ENCODE measurements around the gene ZNF561. TPM values are rescaled to one million over a fixed set of nuclear protein-coding genes. Genes with fewer than 3 reads are reported as not detected.

Gene ZNF561
- total and polyA plus RNA-seq, 2 donors: 26.5 to 32.4 TPM

- Histone ChIP-seq H3K4me3 (ENCODE audit: low read length in 2 of 2) (no peak overlapping the region), H3K36me3 (ENCODE audit: control insufficient read depth in 2 of 2, insufficient read depth in 2 of 2, low read length in 1 of 2) (peaks cover 4 to 18% of the 10 kb centered on the region in 2 donors), H3K27ac (ENCODE audit: low read depth in 1 of 2, low read length in 1 of 2) (no peak overlapping the region), H3K4me1 (ENCODE audit: control insufficient read depth in 2 of 2, insufficient read depth in 2 of 2, low read length in 2 of 2) (no peaks in the 10 kb centered on the region), H3K9me3 (ENCODE audit: control insufficient read depth in 2 of 2, insufficient read depth in 1 of 2, low read length in 1 of 2) (no peaks in the 10 kb centered on the region), H3K27me3 (ENCODE audit: control insufficient read depth in 2 of 2, insufficient read depth in 1 of 2, low read length in 1 of 2) (no peaks in the 10 kb centered on the region)
- WGBS: 97% methylated on average over 4 of the region's 4 CpGs
- DNase-seq (ENCODE audit: low read depth in 6 of 9, low spot score in 9 of 9): no peak
These were observed 23.4 kb upstream of the ZNF561 start for GRCh38 chr19:9644472-9644871.

DNA sequence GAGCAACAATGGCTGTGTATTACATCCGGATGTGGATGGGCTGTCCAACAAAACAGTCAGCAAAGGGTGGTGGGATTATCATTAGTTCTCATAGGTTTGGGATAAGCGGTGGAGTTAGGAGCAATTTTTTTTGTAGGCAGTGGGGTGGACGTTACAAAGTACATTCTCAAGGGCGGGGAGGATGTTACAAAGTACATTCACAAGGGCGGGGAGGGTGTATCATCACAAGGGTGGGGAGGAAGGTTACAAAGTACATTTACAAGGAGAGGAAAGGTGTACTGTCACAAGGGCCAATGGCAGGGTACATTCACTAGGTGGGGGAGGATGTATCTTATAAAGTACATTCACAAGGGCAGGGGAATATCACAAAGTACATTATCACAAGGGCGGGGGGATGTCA is 20.8 kb upstream of the ZNF561 start:
- no peaks in the 10 kb centered on the region for H3K9me3 ChIP-seq (ENCODE audit: control insufficient read depth in 2 of 2, insufficient read depth in 1 of 2, low read length in 1 of 2)
- no peak overlapping the region for H3K4me3 ChIP-seq (ENCODE audit: low read length in 2 of 2)
- H3K4me1 ChIP-seq (ENCODE audit: control insufficient read depth in 2 of 2, insufficient read depth in 2 of 2, low read length in 2 of 2): no peaks in the 10 kb centered on the region
- H3K36me3 ChIP-seq (ENCODE audit: control insufficient read depth in 2 of 2, insufficient read depth in 2 of 2, low read length in 1 of 2): peaks cover 9 to 13% of the 10 kb centered on the region in 2 donors
- H3K27me3 ChIP-seq (ENCODE audit: control insufficient read depth in 2 of 2, insufficient read depth in 1 of 2, low read length in 1 of 2): no peaks in the 10 kb centered on the region
- no peak overlapping the region for H3K27ac ChIP-seq (ENCODE audit: low read depth in 1 of 2, low read length in 1 of 2)
- 98% methylated on average over 6 of the region's 6 CpGs for WGBS
- DNase-seq (ENCODE audit: low read depth in 6 of 9, low spot score in 9 of 9): no peak

DNA sequence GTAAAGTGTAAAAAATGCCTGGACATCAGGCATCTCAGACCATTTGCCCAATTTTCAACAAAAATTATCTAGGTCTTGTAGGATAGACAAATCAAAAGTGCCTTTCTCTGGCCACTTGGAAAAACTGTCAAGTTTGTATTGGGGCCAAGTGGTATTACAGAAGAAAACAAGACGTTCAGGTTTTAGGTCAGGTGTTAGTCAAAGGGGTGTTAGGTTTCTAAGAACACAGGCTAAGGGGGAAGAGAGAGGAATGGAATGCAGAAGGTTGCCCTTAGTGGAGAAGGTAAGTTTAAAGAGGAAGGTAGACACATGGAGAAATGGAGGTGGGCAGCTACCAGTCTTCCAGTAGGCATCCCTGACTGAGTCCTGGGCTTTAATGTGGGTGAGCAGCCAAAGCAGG is 19.9 kb upstream of the ZNF561 start:
- Histone ChIP-seq H3K36me3 (ENCODE audit: control insufficient read depth in 2 of 2, insufficient read depth in 2 of 2, low read length in 1 of 2) (peaks cover 9 to 16% of the 10 kb centered on the region in 2 donors), H3K4me3 (ENCODE audit: low read length in 2 of 2) (no peak overlapping the region), H3K4me1 (ENCODE audit: control insufficient read depth in 2 of 2, insufficient read depth in 2 of 2, low read length in 2 of 2) (no peaks in the 10 kb centered on the region), H3K27ac (ENCODE audit: low read depth in 1 of 2, low read length in 1 of 2) (no peak overlapping the region), H3K9me3 (ENCODE audit: control insufficient read depth in 2 of 2, insufficient read depth in 1 of 2, low read length in 1 of 2) (no peaks in the 10 kb centered on the region), H3K27me3 (ENCODE audit: control insufficient read depth in 2 of 2, insufficient read depth in 1 of 2, low read length in 1 of 2) (no peaks in the 10 kb centered on the region)
- 92% methylated on average over 1 of the region's 1 CpG for WGBS
- DNase-seq (ENCODE audit: low read depth in 6 of 9, low spot score in 9 of 9): no peak

DNA sequence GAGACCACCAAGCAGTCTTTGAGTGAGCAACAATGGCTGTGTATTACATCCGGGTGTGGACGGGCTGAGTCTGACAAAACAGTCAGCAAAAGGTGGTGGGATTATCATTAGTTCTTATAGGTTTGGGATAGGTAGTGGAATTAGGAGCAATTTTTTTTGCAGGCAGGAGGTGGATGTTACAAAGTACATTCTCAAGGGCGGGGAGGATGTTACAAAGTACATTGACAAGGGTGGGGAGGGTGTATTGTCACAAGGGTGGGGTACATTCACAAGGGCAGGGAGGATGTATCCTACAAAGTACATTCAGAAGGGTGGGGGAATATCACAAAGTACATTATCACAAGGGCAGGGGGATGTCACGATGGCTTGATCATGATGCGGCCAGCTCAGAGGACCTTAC is 15.0 kb upstream of the ZNF561 start:
- Histone ChIP-seq H3K36me3 (ENCODE audit: control insufficient read depth in 2 of 2, insufficient read depth in 2 of 2, low read length in 1 of 2) (peaks cover 25 to 27% of the 10 kb centered on the region in 2 donors), H3K4me3 (ENCODE audit: low read length in 2 of 2) (no peak overlapping the region)
- 99% methylated on average over 5 of the region's 5 CpGs for WGBS

DNA sequence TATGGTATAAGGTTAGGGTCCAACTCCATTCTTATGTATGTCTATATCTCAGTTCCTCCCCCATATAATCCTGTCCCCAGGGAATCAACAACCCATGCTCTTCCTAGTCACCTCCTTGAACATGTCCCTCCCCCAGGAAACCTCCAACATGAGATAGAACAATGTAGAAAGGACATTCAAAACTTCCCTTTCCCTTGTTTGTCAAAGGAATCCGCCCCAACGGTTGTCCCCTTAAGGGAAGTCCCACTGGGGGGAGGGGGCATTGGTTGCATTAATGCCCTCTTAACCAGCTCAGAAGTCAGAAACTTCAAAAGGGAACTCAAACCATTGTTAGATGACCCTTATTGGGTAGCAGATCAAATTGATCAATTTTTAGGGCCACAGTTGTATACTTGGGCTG is 6.8 kb upstream of the ZNF561 start:
- H3K27ac ChIP-seq (ENCODE audit: low read depth in 1 of 2, low read length in 1 of 2): no peak overlapping the region
- no peaks in the 10 kb centered on the region for H3K27me3 ChIP-seq (ENCODE audit: control insufficient read depth in 2 of 2, insufficient read depth in 1 of 2, low read length in 1 of 2)
- H3K36me3 ChIP-seq (ENCODE audit: control insufficient read depth in 2 of 2, insufficient read depth in 2 of 2, low read length in 1 of 2): peaks cover 7 to 9% of the 10 kb centered on the region in 2 donors
- 91% methylated on average over 2 of the region's 2 CpGs for WGBS
- no peaks in the 10 kb centered on the region for H3K4me1 ChIP-seq (ENCODE audit: control insufficient read depth in 2 of 2, insufficient read depth in 2 of 2, low read length in 2 of 2)
- DNase-seq (ENCODE audit: low read depth in 6 of 9, low spot score in 9 of 9): no peak
- H3K4me3 ChIP-seq (ENCODE audit: low read length in 2 of 2): no peak overlapping the region
- H3K9me3 ChIP-seq (ENCODE audit: control insufficient read depth in 2 of 2, insufficient read depth in 1 of 2, low read length in 1 of 2): no peaks in the 10 kb centered on the region

More for the DNA sequence above, 15.0 kb upstream of the ZNF561 start:
- Histone ChIP-seq H3K27ac (ENCODE audit: low read depth in 1 of 2, low read length in 1 of 2) (no peak overlapping the region), H3K9me3 (ENCODE audit: control insufficient read depth in 2 of 2, insufficient read depth in 1 of 2, low read length in 1 of 2) (no peaks in the 10 kb centered on the region), H3K27me3 (ENCODE audit: control insufficient read depth in 2 of 2, insufficient read depth in 1 of 2, low read length in 1 of 2) (no peaks in the 10 kb centered on the region), H3K4me1 (ENCODE audit: control insufficient read depth in 2 of 2, insufficient read depth in 2 of 2, low read length in 2 of 2) (no peaks in the 10 kb centered on the region)
- DNase-seq (ENCODE audit: low read depth in 6 of 9, low spot score in 9 of 9): no peak

DNA sequence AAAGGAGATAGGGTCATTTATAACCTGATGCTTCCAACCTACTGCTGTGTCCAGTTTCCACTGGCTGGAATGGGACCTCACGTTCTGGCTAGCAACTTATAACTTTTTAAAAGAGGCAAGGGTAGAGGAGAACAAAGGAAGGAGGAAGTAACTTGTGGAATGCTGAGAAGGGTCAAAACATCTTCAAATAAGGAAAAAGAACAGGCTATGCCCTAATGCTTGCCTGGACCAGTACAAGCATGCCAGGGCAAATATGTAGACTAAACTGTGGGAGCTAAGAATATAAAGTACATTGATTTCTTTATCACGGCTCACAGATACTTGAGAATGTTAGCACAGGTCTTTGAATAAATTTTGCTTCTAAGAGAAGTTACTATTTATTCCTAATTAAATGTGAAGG is 1.5 kb upstream of the ZNF561 start:
- Histone ChIP-seq H3K9me3 (ENCODE audit: control insufficient read depth in 2 of 2, insufficient read depth in 1 of 2, low read length in 1 of 2) (no peaks in the 10 kb centered on the region), H3K27ac (ENCODE audit: low read depth in 1 of 2, low read length in 1 of 2) (peak overlapping the region in 1 of 2 donors; percentile 42), H3K4me1 (ENCODE audit: control insufficient read depth in 2 of 2, insufficient read depth in 2 of 2, low read length in 2 of 2) (peaks cover 10 to 12% of the 10 kb centered on the region in 2 donors), H3K4me3 (ENCODE audit: low read length in 2 of 2) (no peak overlapping the region), H3K27me3 (ENCODE audit: control insufficient read depth in 2 of 2, insufficient read depth in 1 of 2, low read length in 1 of 2) (no peaks in the 10 kb centered on the region), H3K36me3 (ENCODE audit: control insufficient read depth in 2 of 2, insufficient read depth in 2 of 2, low read length in 1 of 2) (peaks cover 17% of the 10 kb centered on the region in 2 donors)
- WGBS: 96% methylated on average over 2 of the region's 2 CpGs
- no peak for DNase-seq (ENCODE audit: low read depth in 6 of 9, low spot score in 9 of 9)

DNA sequence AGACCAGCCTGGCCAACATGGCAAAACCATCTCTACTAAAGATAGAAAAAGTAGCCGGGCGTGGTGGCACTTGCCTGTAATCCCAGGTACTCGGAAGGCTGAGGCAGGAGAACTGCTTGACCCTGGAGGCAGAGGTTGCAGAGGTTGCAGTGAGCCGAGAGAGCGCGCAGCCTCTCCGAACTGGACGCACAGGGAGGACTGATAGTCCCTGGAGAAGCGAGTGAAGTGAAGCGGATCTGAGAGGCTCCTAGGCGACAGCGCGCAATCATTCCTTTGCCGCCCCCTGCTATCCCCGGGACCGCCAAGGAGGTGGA is 233 bp downstream of the ZNF561 start:
- H3K36me3 ChIP-seq (ENCODE audit: control insufficient read depth in 2 of 2, insufficient read depth in 2 of 2, low read length in 1 of 2): peaks cover 25 to 33% of the 10 kb centered on the region in 2 donors
- no peaks in the 10 kb centered on the region for H3K27me3 ChIP-seq (ENCODE audit: control insufficient read depth in 2 of 2, insufficient read depth in 1 of 2, low read length in 1 of 2)
- H3K4me1 ChIP-seq (ENCODE audit: control insufficient read depth in 2 of 2, insufficient read depth in 2 of 2, low read length in 2 of 2): peaks cover 10 to 12% of the 10 kb centered on the region in 2 donors
- no peaks in the 10 kb centered on the region for H3K9me3 ChIP-seq (ENCODE audit: control insufficient read depth in 2 of 2, insufficient read depth in 1 of 2, low read length in 1 of 2)
- DNase-seq (ENCODE audit: low read depth in 6 of 9, low spot score in 9 of 9): no peak
- WGBS: under 1% methylated on average over 16 of the region's 16 CpGs
- peak overlapping the region; percentile 77 to 84 for H3K4me3 ChIP-seq (ENCODE audit: low read length in 2 of 2)
- H3K27ac ChIP-seq (ENCODE audit: low read depth in 1 of 2, low read length in 1 of 2): peak overlapping the region; percentile 90 to 97

- Histone ChIP-seq H3K4me1 (ENCODE audit: control insufficient read depth in 2 of 2, insufficient read depth in 2 of 2, low read length in 2 of 2) (peaks cover 5 to 7% of the 10 kb centered on the region in 2 donors), H3K4me3 (ENCODE audit: low read length in 2 of 2) (no peak overlapping the region), H3K9me3 (ENCODE audit: control insufficient read depth in 2 of 2, insufficient read depth in 1 of 2, low read length in 1 of 2) (peaks cover 13 to 19% of the 10 kb centered on the region in 2 donors), H3K36me3 (ENCODE audit: control insufficient read depth in 2 of 2, insufficient read depth in 2 of 2, low read length in 1 of 2) (peaks cover 67 to 76% of the 10 kb centered on the region in 2 donors), H3K27me3 (ENCODE audit: control insufficient read depth in 2 of 2, insufficient read depth in 1 of 2, low read length in 1 of 2) (no peaks in the 10 kb centered on the region), H3K27ac (ENCODE audit: low read depth in 1 of 2, low read length in 1 of 2) (no peak overlapping the region)
- no peak for DNase-seq (ENCODE audit: low read depth in 6 of 9, low spot score in 9 of 9)
These were observed 5.2 kb downstream of the ZNF561 start for GRCh38 chr19:9615844-9616243.

DNA sequence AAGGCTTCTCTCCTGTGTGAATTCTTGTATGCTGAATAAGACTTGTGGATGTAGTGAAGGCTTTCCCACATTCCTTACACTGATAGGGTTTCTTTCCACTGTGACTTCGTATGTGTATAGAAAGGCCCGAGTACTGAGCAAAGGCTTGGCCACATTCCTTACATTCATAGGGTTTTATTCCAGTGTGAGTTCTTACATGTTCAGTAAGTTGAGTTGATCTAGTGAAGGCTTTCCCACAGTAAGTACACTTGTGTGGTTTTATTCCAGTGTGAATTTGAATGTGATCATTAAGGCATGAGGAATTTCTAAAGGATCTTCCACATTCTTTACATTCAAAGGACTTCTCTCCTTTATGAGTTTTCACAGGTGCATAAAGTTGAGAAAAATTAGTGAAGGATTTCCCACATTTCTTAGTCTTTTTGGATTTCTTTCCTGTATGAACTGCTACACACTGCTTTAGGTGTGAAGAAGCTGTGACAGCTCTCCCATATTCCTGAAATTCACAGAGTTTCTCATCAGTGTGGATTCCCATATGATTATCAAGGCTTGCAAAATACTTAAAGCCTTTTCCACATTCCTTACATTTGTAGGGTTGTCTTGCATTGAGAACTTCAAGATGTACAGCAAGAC is 10.4 kb downstream of the ZNF561 start:
- H3K9me3 ChIP-seq (ENCODE audit: control insufficient read depth in 2 of 2, insufficient read depth in 1 of 2, low read length in 1 of 2): peaks cover 21 to 29% of the 10 kb centered on the region in 2 donors
- H3K27ac ChIP-seq (ENCODE audit: low read depth in 1 of 2, low read length in 1 of 2): no peak overlapping the region
- peaks cover 56 to 57% of the 10 kb centered on the region in 2 donors for H3K36me3 ChIP-seq (ENCODE audit: control insufficient read depth in 2 of 2, insufficient read depth in 2 of 2, low read length in 1 of 2)
- no peaks in the 10 kb centered on the region for H3K27me3 ChIP-seq (ENCODE audit: control insufficient read depth in 2 of 2, insufficient read depth in 1 of 2, low read length in 1 of 2)
- no peak for DNase-seq (ENCODE audit: low read depth in 6 of 9, low spot score in 9 of 9)
- WGBS: over 99% methylated on average over 2 of the region's 2 CpGs
- no peak overlapping the region for H3K4me3 ChIP-seq (ENCODE audit: low read length in 2 of 2)
- H3K4me1 ChIP-seq (ENCODE audit: control insufficient read depth in 2 of 2, insufficient read depth in 2 of 2, low read length in 2 of 2): no peaks in the 10 kb centered on the region

Measured in thymus (tissue), 11 donors.